HuH-7 (cell line): ENCODE data around the gene MAT2A.
"Not testable (repeated sequence)": the region's sequence is repeated elsewhere in the genome, so short reads cannot be mapped to it uniquely, and the experiment has no call there.

Experiments used
- DNase-seq: peaks from one replicate; pipeline ENCODE4 v3.0.0; 2011; ENCODE audit warnings: low spot score

MAT2A gene

GRCh38 chr2:85579266-85579935 lies 40.4 kb downstream of the MAT2A start:
- no peak for DNase-seq

GRCh38 chr2:85580206-85580605 lies 41.2 kb downstream of the MAT2A start:
- DNase-seq = no peak

- DNase-seq = no peak
Measured at GRCh38 chr2:85582492-85582891, 43.5 kb downstream of the MAT2A start.

GRCh38 chr2:85583667-85584353 lies 44.8 kb downstream of the MAT2A start:
- no peak for DNase-seq

- peak; percentile 83 for DNase-seq
Measured at GRCh38 chr2:85584354-85584856, 45.4 kb downstream of the MAT2A start, which contains the start of gene VAMP5. Gene VAMP5, plus strand, starts transcription at chr2:85584431. Its CDS starts 60 bp downstream, at chr2:85584491.

GRCh38 chr2:85584857-85585780 lies 46.2 kb downstream of the MAT2A start:
- peak; percentile 85 for DNase-seq

- DNase-seq = no peak
Measured at GRCh38 chr2:85585781-85586105, 46.8 kb downstream of the MAT2A start.

GRCh38 chr2:85588236-85588635 lies 49.3 kb downstream of the MAT2A start:
- DNase-seq = no peak

GRCh38 chr2:85588645-85589044 lies 49.7 kb downstream of the MAT2A start:
- DNase-seq = no peak

- no peak for DNase-seq
Measured at GRCh38 chr2:85589181-85589580, 50.2 kb downstream of the MAT2A start.

GRCh38 chr2:85589982-85590791 lies 51.2 kb downstream of the MAT2A start:
- DNase-seq = no peak

GRCh38 chr2:85590950-85591349 lies 52.0 kb downstream of the MAT2A start:
- DNase-seq = no peak

GRCh38 chr2:85591563-85591962 lies 52.6 kb downstream of the MAT2A start:
- no peak for DNase-seq

- DNase-seq = not testable (repeated sequence)
Measured at GRCh38 chr2:85592299-85592698, 53.3 kb downstream of the MAT2A start.

- no peak for DNase-seq
Measured at GRCh38 chr2:85593023-85593422, 54.1 kb downstream of the MAT2A start.
